22Rv1 (cell line): Measurements from ENCODE around the gene AIG1.

Source experiments
- ZFX ChIP-seq: fragments of 450-650 bp; IDR thresholded peaks from 2 replicates; pipeline ENCODE4 v1.6.1; 2017; ENCODE audit warnings: antibody characterized with exemption, borderline replicate concordance
- TF ChIP-seq, protein P1 (sequence below): fragments of 450-650 bp; IDR thresholded peaks from 2 replicates; pipeline ENCODE4 v1.5.1; 2017; ENCODE audit warnings: mild to moderate bottlenecking

DNA sequence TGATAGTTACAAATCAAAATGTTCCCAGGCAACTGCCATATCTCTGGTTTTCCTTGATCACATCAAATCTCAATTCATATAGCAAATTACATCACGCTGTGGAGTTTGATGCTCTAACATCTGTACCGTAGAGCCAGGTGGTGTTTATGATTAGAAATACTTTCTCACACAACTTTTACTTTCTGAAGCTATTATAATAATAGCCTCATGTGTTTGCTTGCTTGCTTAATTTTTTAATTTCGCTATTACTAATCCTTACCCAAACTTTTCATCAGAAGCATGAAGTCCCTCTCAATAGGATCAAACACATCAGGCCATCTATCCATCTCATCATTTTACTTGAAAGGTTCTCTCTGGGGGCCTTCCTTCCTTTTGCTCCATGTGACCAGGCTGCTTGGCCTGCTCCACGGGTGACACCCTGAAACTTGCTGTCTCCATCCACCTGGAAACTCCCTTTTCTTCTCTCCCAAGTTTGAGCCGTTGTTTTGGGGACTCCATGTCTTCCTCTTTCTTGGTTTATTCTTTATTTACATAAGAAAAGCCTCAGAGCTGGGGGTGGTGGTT, 314.4 kb downstream of the AIG1 start:
- TF ChIP-seq, protein P1, sequence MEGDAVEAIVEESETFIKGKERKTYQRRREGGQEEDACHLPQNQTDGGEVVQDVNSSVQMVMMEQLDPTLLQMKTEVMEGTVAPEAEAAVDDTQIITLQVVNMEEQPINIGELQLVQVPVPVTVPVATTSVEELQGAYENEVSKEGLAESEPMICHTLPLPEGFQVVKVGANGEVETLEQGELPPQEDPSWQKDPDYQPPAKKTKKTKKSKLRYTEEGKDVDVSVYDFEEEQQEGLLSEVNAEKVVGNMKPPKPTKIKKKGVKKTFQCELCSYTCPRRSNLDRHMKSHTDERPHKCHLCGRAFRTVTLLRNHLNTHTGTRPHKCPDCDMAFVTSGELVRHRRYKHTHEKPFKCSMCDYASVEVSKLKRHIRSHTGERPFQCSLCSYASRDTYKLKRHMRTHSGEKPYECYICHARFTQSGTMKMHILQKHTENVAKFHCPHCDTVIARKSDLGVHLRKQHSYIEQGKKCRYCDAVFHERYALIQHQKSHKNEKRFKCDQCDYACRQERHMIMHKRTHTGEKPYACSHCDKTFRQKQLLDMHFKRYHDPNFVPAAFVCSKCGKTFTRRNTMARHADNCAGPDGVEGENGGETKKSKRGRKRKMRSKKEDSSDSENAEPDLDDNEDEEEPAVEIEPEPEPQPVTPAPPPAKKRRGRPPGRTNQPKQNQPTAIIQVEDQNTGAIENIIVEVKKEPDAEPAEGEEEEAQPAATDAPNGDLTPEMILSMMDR, result no peak
- TF ChIP-seq ZFX, result no peak
